H1 (cell line): ENCODE data around the gene TMEM106C. TPM values are rescaled to one million over a fixed set of nuclear protein-coding genes. Genes with fewer than 3 reads are reported as not detected.

Source experiments
- CTCF ChIA-PET: fragments of 300-600 bp; sonication (Branson Sonifier 250); formaldehyde crosslinking; loops from one replicate; lab custom pipeline; 2021; ENCODE audit not compliant: partially characterized antibody; lab: Charles Lee
- POLR2A ChIA-PET: fragments of 300-600 bp; sonication (Branson Sonifier 250); formaldehyde crosslinking; loops from one replicate; lab custom pipeline; 2021; ENCODE audit warnings: inconsistent platforms; ENCODE audit not compliant: partially characterized antibody; lab: Charles Lee
- DNase-seq, 2 experiments: peaks; one replicate each; pipeline versions ENCODE4 v3.0.0 to v3.0.0-alpha.2; 2010 to 2022; ENCODE audit warnings: low spot score in 2 of 2, low read depth in 1 of 2, mixed read lengths in 1 of 2
- FAIRE-seq: peaks from 2 replicates; lab custom pipeline; 2011; peaks lifted over from hg19 to GRCh38; lab: Jason Lieb, UNC
- H2AFZ ChIP-seq: 2 replicates; pipeline ENCODE4 v1.8.1; 2012; ENCODE audit warnings: low read length, inconsistent platforms
- H2AK5ac ChIP-seq: 2 replicates; pipeline ENCODE4 v1.6.1; 2013; ENCODE audit warnings: low read depth, low read length
- H2BK120ac ChIP-seq: replicated peaks from 2 replicates; pipeline ENCODE3; 2013; ENCODE audit warnings: low read depth, low read length, inconsistent platforms
- H2BK12ac ChIP-seq: 2 replicates; pipeline ENCODE4 v1.6.1; 2013; ENCODE audit warnings: low read depth, low read length
- H2BK15ac ChIP-seq: 2 replicates; pipeline ENCODE4 v1.6.1; 2013; ENCODE audit warnings: low read length
- H2BK20ac ChIP-seq: 2 replicates; pipeline ENCODE4 v1.6.1; 2013; ENCODE audit warnings: low read length
- H2BK5ac ChIP-seq: 2 replicates; pipeline ENCODE4 v1.6.1; 2013; ENCODE audit warnings: low read depth, low read length
- H3K14ac ChIP-seq: 2 replicates; pipeline ENCODE4 v1.6.1; 2013; ENCODE audit warnings: inconsistent platforms; ENCODE audit not compliant: insufficient read length
- H3K18ac ChIP-seq: 2 replicates; pipeline ENCODE4 v1.6.1; 2013; ENCODE audit warnings: low read length; ENCODE audit errors: extremely low read depth
- H3K23ac ChIP-seq: 2 replicates; pipeline ENCODE4 v1.6.1; 2013; ENCODE audit warnings: inconsistent platforms; ENCODE audit not compliant: insufficient read length
- H3K23me2 ChIP-seq: 2 replicates; pipeline ENCODE4 v1.6.1; 2013; ENCODE audit warnings: low read depth, low read length
- H3K27ac ChIP-seq: 2 replicates; pipeline ENCODE4 v1.6.1; 2011; ENCODE audit warnings: low read depth, low read length, inconsistent platforms
- H3K27me3 ChIP-seq, 4 experiments: replicated peaks in 1 of 4; 1 replicate in 1 of 4; 2 replicates in 3 of 4; pipeline versions ENCODE4 v1.6.1 to v1.8.1; 2011 to 2013; ENCODE audit warnings: low read length in 3 of 4, mild to moderate bottlenecking in 3 of 4, inconsistent platforms in 2 of 4, mixed read lengths in 2 of 4, moderate library complexity in 1 of 4; ENCODE audit not compliant: control insufficient read depth in 3 of 4, insufficient read depth in 3 of 4; ENCODE audit errors: extremely low read depth in 1 of 4
- H3K36me3 ChIP-seq, 4 experiments: 2 replicates each; pipeline versions ENCODE4 v1.6.1 to v1.8.1; 2011 to 2013; ENCODE audit warnings: mild to moderate bottlenecking in 4 of 4, low read length in 3 of 4, moderate library complexity in 2 of 4, control low read depth in 1 of 4, inconsistent platforms in 1 of 4; ENCODE audit not compliant: insufficient read depth in 4 of 4, control insufficient read depth in 2 of 4
- H3K4ac ChIP-seq: replicated peaks from 2 replicates; pipeline ENCODE3; 2013; ENCODE audit warnings: low read length, low read depth, mixed read lengths, inconsistent platforms; ENCODE audit not compliant: insufficient read length
- H3K4me1 ChIP-seq, 4 experiments: replicated peaks in 1 of 4; 1 replicate in 1 of 4; 2 replicates in 3 of 4; pipeline versions ENCODE4 v1.6.1 to v1.8.1; 2011 to 2013; ENCODE audit warnings: low read length in 3 of 4, inconsistent platforms in 2 of 4, mixed read lengths in 1 of 4; ENCODE audit not compliant: insufficient read depth in 4 of 4, control insufficient read depth in 3 of 4
- H3K4me2 ChIP-seq, 2 experiments: 2 replicates each; pipeline versions ENCODE4 v1.6.1 to v1.8.1; 2011 to 2013; ENCODE audit warnings: low read depth in 2 of 2, low read length in 2 of 2, control low read depth in 1 of 2, inconsistent platforms in 1 of 2, mild to moderate bottlenecking in 1 of 2; ENCODE audit not compliant: insufficient read depth in 1 of 2
- H3K4me3 ChIP-seq, 4 experiments: fragments of 200-600, 300-600 bp in 1 of 4; sonication (generic), shearing (Covaris generic), sonication (Bioruptor Twin) in 1 of 4; 2 replicates each; pipeline versions ENCODE4 v1.5.1 to v1.8.1; 2011 to 2016; ENCODE audit warnings: low read length in 4 of 4, low read depth in 3 of 4, control low read depth in 2 of 4, inconsistent platforms in 2 of 4, mild to moderate bottlenecking in 2 of 4, mixed read lengths in 1 of 4, moderate library complexity in 1 of 4; ENCODE audit not compliant: insufficient read depth in 2 of 4; ENCODE audit errors: extremely low read depth in 1 of 4
- H3K56ac ChIP-seq: replicated peaks from 2 replicates; pipeline ENCODE3; 2013; ENCODE audit warnings: low read depth, mild to moderate bottlenecking, mixed read lengths, low read length, inconsistent platforms; ENCODE audit not compliant: insufficient read length
- H3K79me1 ChIP-seq: 2 replicates; pipeline ENCODE4 v1.6.1; 2013; ENCODE audit warnings: low read depth, low read length, control low read depth
- H3K79me2 ChIP-seq, 2 experiments: 2 replicates each; pipeline versions ENCODE4 v1.6.1 to v1.8.1; 2012 to 2013; ENCODE audit warnings: low read length in 2 of 2, mild to moderate bottlenecking in 2 of 2, inconsistent platforms in 1 of 2; ENCODE audit not compliant: insufficient read depth in 2 of 2, control insufficient read depth in 1 of 2
- H3K9ac ChIP-seq, 4 experiments: replicated peaks in 1 of 4; 1 replicate in 1 of 4; 2 replicates in 3 of 4; pipeline versions ENCODE4 v1.6.1 to v1.8.1; 2011 to 2013; ENCODE audit warnings: low read depth in 3 of 4, low read length in 3 of 4, control low read depth in 2 of 4, mild to moderate bottlenecking in 2 of 4, moderate library complexity in 2 of 4, inconsistent platforms in 1 of 4; ENCODE audit errors: extremely low read depth in 1 of 4
- H3K9me3 ChIP-seq, 2 experiments: 2 replicates each; pipeline versions ENCODE4 v1.6.1 to v1.8.1; 2012 to 2013; ENCODE audit warnings: mild to moderate bottlenecking in 2 of 2, moderate library complexity in 2 of 2, control low read depth in 1 of 2, inconsistent platforms in 1 of 2, low read depth in 1 of 2, low read length in 1 of 2, mixed read lengths in 1 of 2; ENCODE audit not compliant: insufficient read depth in 2 of 2
- H4K20me1 ChIP-seq, 2 experiments: replicated peaks in 1 of 2; 2 replicates each; pipeline versions ENCODE3 to v1.8.1; 2011 to 2013; ENCODE audit warnings: inconsistent platforms in 2 of 2, low read length in 2 of 2, mild to moderate bottlenecking in 1 of 2; ENCODE audit not compliant: insufficient read depth in 2 of 2, control insufficient read depth in 1 of 2
- H4K5ac ChIP-seq: 2 replicates; pipeline ENCODE4 v1.6.1; 2013; ENCODE audit warnings: low read length, low read depth, mixed read lengths, inconsistent platforms; ENCODE audit not compliant: insufficient read length
- H4K8ac ChIP-seq: 2 replicates; pipeline ENCODE4 v1.8.0; 2013; ENCODE audit warnings: mild to moderate bottlenecking, moderate library complexity, low read length, inconsistent platforms; ENCODE audit not compliant: insufficient read depth; ENCODE audit errors: extremely low read depth
- H4K91ac ChIP-seq: replicated peaks from 2 replicates; pipeline ENCODE3; 2013; ENCODE audit warnings: low read length, mixed read lengths, inconsistent platforms; ENCODE audit not compliant: insufficient read length
- CHD1 ChIP-seq: IDR thresholded peaks from 2 replicates; pipeline ENCODE4 v1.6.1; 2012; ENCODE audit warnings: low read depth, low read length, improper control_type of control experiment
- HDAC2 ChIP-seq, 2 experiments: fragments of 300-600 bp in 1 of 2; sonication (generic) in 1 of 2; IDR thresholded peaks; 2 replicates each; pipeline ENCODE4 v1.6.1; 2011 to 2012; ENCODE audit warnings: low read depth in 2 of 2, low read length in 2 of 2, mild to moderate bottlenecking in 2 of 2, moderate library complexity in 2 of 2, borderline replicate concordance in 1 of 2, inconsistent platforms in 1 of 2
- KDM5A ChIP-seq: fragments of 200-600 bp; IDR thresholded peaks from 2 replicates; pipeline ENCODE4 v1.7.1; 2012; ENCODE audit warnings: mild to moderate bottlenecking, low read length, inconsistent platforms, mixed read lengths
- RAD21 ChIP-seq, 2 experiments: IDR thresholded peaks in 1 of 2; conservative IDR thresholded peaks in 1 of 2; 2 replicates each; pipeline ENCODE4 v1.6.1; 2011; ENCODE audit warnings: low read depth in 2 of 2, low read length in 2 of 2, improper control_type of control experiment in 1 of 2, inconsistent platforms in 1 of 2, mild to moderate bottlenecking in 1 of 2, moderate library complexity in 1 of 2
- RNF2 ChIP-seq: fragments of 200-900, 300-1000 bp; sonication (generic); IDR thresholded peaks from 2 replicates; pipeline ENCODE4 v1.7.1; 2016; ENCODE audit warnings: borderline replicate concordance, low read depth, mild to moderate bottlenecking, antibody characterized with exemption, low read length; ENCODE audit not compliant: poor library complexity, severe bottlenecking; ENCODE audit errors: missing control alignments
- SIRT6 ChIP-seq: IDR thresholded peaks from one replicate; pipeline ENCODE4 v1.7.1; 2012; ENCODE audit warnings: low read length, inconsistent platforms
- SP1 ChIP-seq: IDR thresholded peaks from 2 replicates; pipeline ENCODE4 v1.6.1; 2011; ENCODE audit warnings: low read depth, low read length
- SP2 ChIP-seq: IDR thresholded peaks from 2 replicates; pipeline ENCODE4 v1.6.1; 2012; ENCODE audit warnings: mild to moderate bottlenecking, low read length, inconsistent platforms
- SUZ12 ChIP-seq: fragments of 200-600 bp; sonication (generic); IDR thresholded peaks from 2 replicates; pipeline ENCODE4 v1.6.1; 2012; ENCODE audit warnings: mild to moderate bottlenecking, inconsistent platforms, low read length, moderate library complexity, mixed read lengths
- TAF1 ChIP-seq: IDR thresholded peaks from 2 replicates; pipeline ENCODE4 v1.6.1; 2011; ENCODE audit warnings: mild to moderate bottlenecking, low read depth, low read length
- whole genome bisulfite sequencing, 2 experiments: shearing (Covaris generic) in 1 of 2; methylation state at CpG; one replicate each; pipeline versions ENCODE4 v1.1.6 to v1.1.7; 2013 to 2015; ENCODE audit warnings: low lambda C conversion rate in 2 of 2, mixed read lengths in 2 of 2, inconsistent platforms in 1 of 2, low coverage in 1 of 2, missing lambda C conversion rate in 1 of 2; ENCODE audit not compliant: insufficient replicate concordance in 2 of 2, insufficient coverage in 1 of 2, insufficient read length in 1 of 2; ENCODE audit errors: extremely low coverage in 1 of 2, missing lambda C conversion rate in 1 of 2; 5-methylcytosine and 5-hydroxymethylcytosine counted together
- polyA plus RNA-seq, 7 experiments: library from polyadenylated mRNA; depleted of rRNA in 3 of 7; stranded (reverse) in 5 of 7; unstranded in 2 of 7; fragments of >200 nt in 5 of 7; fragments of 200-250 nt in 2 of 7; gene quantifications; 1 replicate in 5 of 7; 2 replicates in 1 of 7; 4 replicates in 1 of 7; pipeline versions ENCODE4 v1.2.1 to v1.2.3, GENCODE V29; 2011 to 2013; ENCODE audit warnings: missing spikeins in 2 of 7, mixed read lengths in 2 of 7
- total RNA-seq: library from RNA; stranded (reverse); fragmentation: NEBNext Ultra II Directional; extraction: Animal tissue kit (Norgen Biotek cat#: 25700); gene quantifications from 2 replicates; pipeline ENCODE4 v1.2.1, GENCODE V29; 2021
- TF ChIP-seq, protein P1 (sequence below), 3 experiments: IDR thresholded peaks; 1 replicate in 2 of 3; 2 replicates in 1 of 3; pipeline versions ENCODE4 v1.5.1 to v1.6.1; 2011; ENCODE audit warnings: low read length in 3 of 3, mild to moderate bottlenecking in 3 of 3, inconsistent platforms in 2 of 3, low read depth in 1 of 3, moderate library complexity in 1 of 3; ENCODE audit not compliant: insufficient read depth in 1 of 3; ENCODE audit errors: control extremely low read depth in 1 of 3

Gene TMEM106C
- total and polyA plus RNA-seq, 2 of the 8 experiments (the other 6 are each of a cell fraction or from before 2014, with no cell fraction given): 36.6 to 45.3 TPM

GRCh38 chr12:47979166-47979565 is 15.8 kb downstream of the TMEM106C start:
- Histone ChIP-seq H3K4me2 (no peak overlapping the region), H2BK5ac (no peak overlapping the region), H4K8ac (peak overlapping the region; percentile 71), H2BK12ac (no peak overlapping the region), H3K18ac (no peak overlapping the region), H2BK15ac (no peak overlapping the region), H4K91ac (no peak overlapping the region), H3K4me3 (no peak overlapping the region), H3K23ac (no peak overlapping the region), H2AK5ac (no peak overlapping the region), H3K56ac (no peak overlapping the region), H3K36me3 (no peaks in the 10 kb centered on the region), H2AFZ (no peak overlapping the region), H4K20me1 (no peaks in the 10 kb centered on the region), H2BK120ac (no peak overlapping the region), H3K4ac (no peak overlapping the region), H3K4me1 (no peaks in the 10 kb centered on the region), H3K27me3 (no peaks in the 10 kb centered on the region; a peak in 2 of 7 replicates), H4K5ac (no peak overlapping the region), H3K27ac (no peak overlapping the region), H3K9ac (no peak overlapping the region), H3K14ac (no peak overlapping the region), H3K23me2 (no peaks in the 10 kb centered on the region), H3K79me1 (no peaks in the 10 kb centered on the region), H3K79me2 (no peaks in the 10 kb centered on the region), H3K9me3 (no peaks in the 10 kb centered on the region), H2BK20ac (no peak overlapping the region)
- no peak for DNase-seq
- TF ChIP-seq, protein P1, sequence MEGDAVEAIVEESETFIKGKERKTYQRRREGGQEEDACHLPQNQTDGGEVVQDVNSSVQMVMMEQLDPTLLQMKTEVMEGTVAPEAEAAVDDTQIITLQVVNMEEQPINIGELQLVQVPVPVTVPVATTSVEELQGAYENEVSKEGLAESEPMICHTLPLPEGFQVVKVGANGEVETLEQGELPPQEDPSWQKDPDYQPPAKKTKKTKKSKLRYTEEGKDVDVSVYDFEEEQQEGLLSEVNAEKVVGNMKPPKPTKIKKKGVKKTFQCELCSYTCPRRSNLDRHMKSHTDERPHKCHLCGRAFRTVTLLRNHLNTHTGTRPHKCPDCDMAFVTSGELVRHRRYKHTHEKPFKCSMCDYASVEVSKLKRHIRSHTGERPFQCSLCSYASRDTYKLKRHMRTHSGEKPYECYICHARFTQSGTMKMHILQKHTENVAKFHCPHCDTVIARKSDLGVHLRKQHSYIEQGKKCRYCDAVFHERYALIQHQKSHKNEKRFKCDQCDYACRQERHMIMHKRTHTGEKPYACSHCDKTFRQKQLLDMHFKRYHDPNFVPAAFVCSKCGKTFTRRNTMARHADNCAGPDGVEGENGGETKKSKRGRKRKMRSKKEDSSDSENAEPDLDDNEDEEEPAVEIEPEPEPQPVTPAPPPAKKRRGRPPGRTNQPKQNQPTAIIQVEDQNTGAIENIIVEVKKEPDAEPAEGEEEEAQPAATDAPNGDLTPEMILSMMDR (IDR thresholded peaks at IDR 0.05; ENCODE audit: control extremely low read depth in 1 of 3, insufficient read depth in 1 of 3, low read depth in 1 of 3, low read length in 3 of 3): no peak
- no peak for TF ChIP-seq TAF1
- no peak for TF ChIP-seq HDAC2 (IDR thresholded peaks at IDR 0.05; ENCODE audit: borderline replicate concordance in 1 of 2, low read depth in 2 of 2, low read length in 2 of 2)
- TF ChIP-seq RNF2: no peak
- TF ChIP-seq SP1: no peak
- no peak for TF ChIP-seq SP2
- no peak for TF ChIP-seq CHD1
- no peak for TF ChIP-seq SUZ12
- no peak for TF ChIP-seq KDM5A
- no peak for TF ChIP-seq SIRT6
- no peak for TF ChIP-seq RAD21 (IDR thresholded peaks at IDR 0.05 in 1 of 2, conservative IDR thresholded peaks at IDR 0.05 in 1 of 2; ENCODE audit: low read depth in 2 of 2, low read length in 2 of 2)
- no peak for FAIRE-seq
- ChIA-PET POLR2A (interaction anchor here (1.1 kb wide), 1 partner anchor 12 kb away, joined by 3 read pairs; no protein-coding TSS in a partner anchor), CTCF (interaction anchor here (0.9 to 4.2 kb wide), 7 partner anchors 10 to 83 kb away, joined by 3 to 22 read pairs (median 6); partner anchors contain the start of gene TMEM106C)
- 88% methylated on average over 5 of the region's 5 CpGs; no CpG with 5 or more reads in 1 of the 2 experiments for WGBS, 2 experiments
